ENCODE measurements around the gene PDE6A. TPM values are rescaled to one million over a fixed set of nuclear protein-coding genes. Genes with fewer than 3 reads are reported as not detected.

Gene PDE6A
- total and polyA plus RNA-seq, 7 experiments from 2014 or later = 0.11 TPM; not detected in 6

DNA sequence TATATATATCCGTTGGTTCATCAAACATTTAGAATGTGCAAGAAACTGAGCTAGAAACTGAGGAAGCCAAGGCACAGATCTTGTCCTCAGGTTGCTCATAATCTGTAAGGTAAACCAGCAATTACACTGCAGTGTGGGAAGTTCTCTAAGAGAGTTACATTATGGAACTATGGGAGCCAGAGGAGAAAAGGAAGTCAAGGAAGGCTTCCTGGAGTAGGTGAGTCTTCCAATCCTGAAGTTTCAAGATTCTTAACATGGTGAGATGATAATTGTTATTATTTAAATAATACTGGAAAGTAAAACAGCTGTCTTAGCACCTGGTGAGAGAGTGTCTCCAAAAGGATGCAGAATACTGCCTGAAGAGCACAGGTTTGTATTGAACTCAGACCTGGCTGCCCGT lies 44.2 kb downstream of the PDE6A start:
- Histone ChIP-seq H3K9me3 (ENCODE audit: control insufficient read depth in 2 of 3, low read length in 3 of 3) (no peaks in the 10 kb centered on the region), H3K36me3 (ENCODE audit: control insufficient read depth in 2 of 3, insufficient read depth in 3 of 3, low read length in 3 of 3) (no peaks in the 10 kb centered on the region), H3K27me3 (ENCODE audit: control insufficient read depth in 2 of 2, insufficient read depth in 2 of 2, low read length in 2 of 2) (no peaks in the 10 kb centered on the region), H3K4me3 (ENCODE audit: low read length) (no peak overlapping the region), H3K27ac (ENCODE audit: low read depth, low read length) (no peak overlapping the region), H3K4me1 (ENCODE audit: control insufficient read depth in 2 of 2, insufficient read depth in 2 of 2, low read length in 2 of 2) (no peaks in the 10 kb centered on the region)
- no peaks in the 10 kb centered on the region for H3K9me3 Mint-ChIP-seq
- H3K4me3 Mint-ChIP-seq = no peak overlapping the region
- H3K27ac Mint-ChIP-seq = no peak overlapping the region
- ChIA-PET CTCF (no interaction called here), POLR2A (no interaction called here)
- H3K4me1 Mint-ChIP-seq = peaks cover 0 to 11% (median 0%) of the 10 kb centered on the region in 7 donors
- ATAC-seq (no peak), DNase-seq (no peak)
- H3K36me3 Mint-ChIP-seq = no peaks in the 10 kb centered on the region
- peaks cover 5 to 14% (median 12%) of the 10 kb centered on the region in 5 donors for H3K27me3 Mint-ChIP-seq
- intact Hi-C loops (cut with micrococcal nuclease) = no loop called here

DNA sequence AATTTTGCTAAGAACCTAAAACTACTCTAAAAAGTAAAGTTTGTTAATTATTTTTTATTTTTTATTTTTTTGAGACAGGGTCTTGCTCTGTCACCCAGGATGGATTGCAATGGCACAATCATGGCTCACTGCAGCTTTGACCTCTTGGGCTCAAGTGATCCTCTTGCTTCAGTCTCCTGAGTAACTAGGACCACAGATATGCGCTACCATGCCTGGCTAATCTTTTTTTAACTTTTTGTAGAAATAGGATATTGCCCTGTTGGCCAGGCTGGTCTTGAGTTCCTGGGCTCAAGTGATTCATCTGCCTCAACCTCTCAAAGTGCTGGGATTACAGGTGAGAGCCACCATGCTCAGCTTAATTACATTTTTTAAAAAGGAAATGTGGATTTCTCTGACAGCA lies 45.8 kb downstream of the PDE6A start:
- H3K27ac Mint-ChIP-seq = no peak overlapping the region
- intact Hi-C loops (cut with micrococcal nuclease) = no loop called here
- Histone ChIP-seq H3K4me1 (ENCODE audit: control insufficient read depth in 2 of 2, insufficient read depth in 2 of 2, low read length in 2 of 2) (no peaks in the 10 kb centered on the region), H3K27me3 (ENCODE audit: control insufficient read depth in 2 of 2, insufficient read depth in 2 of 2, low read length in 2 of 2) (no peaks in the 10 kb centered on the region), H3K4me3 (ENCODE audit: low read length) (no peak overlapping the region), H3K27ac (ENCODE audit: low read depth, low read length) (no peak overlapping the region), H3K9me3 (ENCODE audit: control insufficient read depth in 2 of 3, low read length in 3 of 3) (no peaks in the 10 kb centered on the region), H3K36me3 (ENCODE audit: control insufficient read depth in 2 of 3, insufficient read depth in 3 of 3, low read length in 3 of 3) (no peaks in the 10 kb centered on the region)
- H3K4me3 Mint-ChIP-seq = no peak overlapping the region
- H3K9me3 Mint-ChIP-seq = no peaks in the 10 kb centered on the region
- H3K4me1 Mint-ChIP-seq = peaks cover 0 to 6% (median 0%) of the 10 kb centered on the region in 7 donors
- ChIA-PET CTCF (no interaction called here), POLR2A (no interaction called here)
- peaks cover 5 to 6% (median 5%) of the 10 kb centered on the region in 5 donors for H3K27me3 Mint-ChIP-seq
- DNase-seq = no peak
- no peak for ATAC-seq
- H3K36me3 Mint-ChIP-seq = no peaks in the 10 kb centered on the region

DNA sequence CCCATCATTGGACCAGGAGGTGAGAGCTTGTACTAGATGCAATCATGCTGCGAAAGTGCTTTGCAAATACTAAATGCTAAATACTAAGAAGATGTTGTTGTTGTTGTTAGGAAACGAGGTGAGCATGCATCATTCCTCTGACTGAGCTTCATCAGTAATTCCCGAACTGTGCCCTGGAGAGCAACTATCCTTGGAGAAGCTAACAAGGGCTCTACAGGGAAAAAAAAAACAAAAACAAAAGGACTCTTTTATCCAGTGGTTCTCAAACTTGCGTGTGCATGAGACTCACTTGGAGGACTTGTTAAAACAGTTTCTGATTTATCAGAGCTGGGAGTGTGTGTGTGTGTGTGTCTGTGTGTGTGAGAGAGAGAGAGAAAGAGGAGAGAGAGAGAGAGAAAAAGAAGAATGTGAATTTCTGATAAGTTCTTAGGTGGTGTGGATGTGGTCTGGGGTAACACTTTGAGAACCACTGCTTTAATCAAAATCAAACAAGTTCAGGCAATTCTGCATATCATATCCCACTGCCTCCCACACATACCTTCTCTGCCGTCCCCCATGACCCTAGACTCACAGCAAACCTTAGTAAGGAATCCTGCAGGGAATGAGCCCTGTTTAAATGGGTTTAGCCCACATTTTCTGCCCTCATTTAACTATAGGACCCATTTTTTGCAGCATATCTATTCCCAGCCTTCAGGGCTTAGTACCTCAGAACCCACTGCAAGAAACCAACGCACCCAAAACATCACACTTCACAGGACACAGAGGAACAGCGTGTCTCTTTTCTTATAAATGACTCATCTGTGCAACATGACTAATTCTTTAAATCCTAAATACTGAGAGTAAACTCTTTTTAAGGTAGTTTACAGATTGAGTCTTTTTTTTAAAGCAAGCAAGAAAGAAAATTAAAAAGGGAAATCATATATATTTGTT lies 48.9 kb downstream of the PDE6A start:
- Histone ChIP-seq H3K27ac (ENCODE audit: low read depth, low read length) (no peak overlapping the region), H3K9me3 (ENCODE audit: control insufficient read depth in 2 of 3, low read length in 3 of 3) (no peaks in the 10 kb centered on the region), H3K4me3 (ENCODE audit: low read length) (no peak overlapping the region), H3K36me3 (ENCODE audit: control insufficient read depth in 2 of 3, insufficient read depth in 3 of 3, low read length in 3 of 3) (no peaks in the 10 kb centered on the region), H3K27me3 (ENCODE audit: control insufficient read depth in 2 of 2, insufficient read depth in 2 of 2, low read length in 2 of 2) (no peaks in the 10 kb centered on the region), H3K4me1 (ENCODE audit: control insufficient read depth in 2 of 2, insufficient read depth in 2 of 2, low read length in 2 of 2) (no peaks in the 10 kb centered on the region)
- H3K27ac Mint-ChIP-seq = no peak overlapping the region
- peaks cover 0 to 8% (median 5%) of the 10 kb centered on the region in 5 donors for H3K27me3 Mint-ChIP-seq
- intact Hi-C loops (cut with micrococcal nuclease) = no loop called here
- CTCF ChIA-PET = no interaction called here
- H3K4me3 Mint-ChIP-seq = no peak overlapping the region
- DNase-seq (no peak), ATAC-seq (no peak)
- POLR2A ChIA-PET = no interaction called here
- no peaks in the 10 kb centered on the region for H3K36me3 Mint-ChIP-seq
- no peaks in the 10 kb centered on the region for H3K9me3 Mint-ChIP-seq
- peaks cover 0 to 6% (median 0%) of the 10 kb centered on the region in 7 donors for H3K4me1 Mint-ChIP-seq

DNA sequence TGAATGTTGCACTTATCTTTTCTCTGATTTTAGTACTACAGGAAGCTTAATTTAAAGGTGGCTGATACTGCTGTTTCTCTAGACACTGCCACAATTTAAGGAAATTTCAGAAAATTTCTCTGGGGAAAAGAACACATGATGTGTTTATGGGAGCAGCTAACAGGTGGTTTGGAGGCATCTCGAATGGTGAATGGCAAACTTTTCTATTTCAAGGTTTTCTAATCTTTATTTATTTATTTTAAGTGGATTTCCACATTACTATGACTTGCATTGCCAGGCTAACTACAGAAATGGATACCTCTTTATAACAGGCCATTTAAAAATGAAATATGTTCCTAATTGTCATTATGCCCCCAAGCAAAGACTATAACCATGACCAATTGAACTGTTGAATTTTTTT lies 50.4 kb downstream of the PDE6A start:
- no peaks in the 10 kb centered on the region for H3K36me3 ChIP-seq (ENCODE audit: control insufficient read depth in 2 of 3, insufficient read depth in 3 of 3, low read length in 3 of 3)
- POLR2A ChIA-PET = no interaction called here

DNA sequence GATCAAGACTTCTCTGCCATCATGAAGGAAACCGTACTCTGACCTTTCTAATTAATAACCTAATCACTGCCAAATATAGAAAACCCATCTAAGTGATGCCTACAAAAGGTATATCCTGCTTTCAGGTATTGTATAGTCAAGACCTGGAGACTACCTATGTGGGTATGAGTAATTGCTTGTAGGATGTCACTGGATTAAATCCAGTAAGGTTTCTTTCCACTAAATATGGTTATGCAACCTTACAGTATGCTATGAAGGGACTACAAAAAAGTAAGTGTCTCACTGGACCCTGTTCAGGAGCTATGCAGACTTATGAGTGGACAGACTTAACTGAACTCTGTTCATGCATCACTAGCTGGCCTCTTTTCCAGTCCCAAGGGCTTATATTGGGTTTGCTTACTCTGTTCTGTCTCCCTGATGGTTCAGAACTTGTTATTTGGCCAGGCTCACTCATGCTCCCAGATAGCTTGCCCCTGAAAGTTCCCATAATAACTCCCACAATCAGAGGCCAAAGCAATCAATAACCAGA lies 51.1 kb downstream of the PDE6A start:
- Histone ChIP-seq H3K36me3 (ENCODE audit: control insufficient read depth in 2 of 3, insufficient read depth in 3 of 3, low read length in 3 of 3) (no peaks in the 10 kb centered on the region), H3K27me3 (ENCODE audit: control insufficient read depth in 2 of 2, insufficient read depth in 2 of 2, low read length in 2 of 2) (no peaks in the 10 kb centered on the region), H3K4me3 (ENCODE audit: low read length) (no peak overlapping the region), H3K27ac (ENCODE audit: low read depth, low read length) (no peak overlapping the region), H3K4me1 (ENCODE audit: control insufficient read depth in 2 of 2, insufficient read depth in 2 of 2, low read length in 2 of 2) (no peaks in the 10 kb centered on the region), H3K9me3 (ENCODE audit: control insufficient read depth in 2 of 3, low read length in 3 of 3) (no peaks in the 10 kb centered on the region)
- POLR2A ChIA-PET = no interaction called here
- no peaks in the 10 kb centered on the region for H3K9me3 Mint-ChIP-seq
- CTCF ChIA-PET = no interaction called here
- peaks cover 0 to 2% (median 0%) of the 10 kb centered on the region in 5 donors for H3K36me3 Mint-ChIP-seq
- DNase-seq = no peak
- H3K27me3 Mint-ChIP-seq = peaks cover 0 to 9% (median 3%) of the 10 kb centered on the region in 5 donors
- peaks cover 0 to 6% (median 0%) of the 10 kb centered on the region in 7 donors for H3K4me1 Mint-ChIP-seq
- no peak for ATAC-seq
- no peak overlapping the region for H3K27ac Mint-ChIP-seq
- H3K4me3 Mint-ChIP-seq = no peak overlapping the region
- intact Hi-C loops (cut with micrococcal nuclease) = no loop called here

More for the DNA sequence above, 50.4 kb downstream of the PDE6A start:
- intact Hi-C loops (cut with micrococcal nuclease) = no loop called here
- H3K4me3 Mint-ChIP-seq = no peak overlapping the region
- H3K27ac Mint-ChIP-seq = no peak overlapping the region
- no peaks in the 10 kb centered on the region for H3K4me1 ChIP-seq (ENCODE audit: control insufficient read depth in 2 of 2, insufficient read depth in 2 of 2, low read length in 2 of 2)
- no peaks in the 10 kb centered on the region for H3K27me3 ChIP-seq (ENCODE audit: control insufficient read depth in 2 of 2, insufficient read depth in 2 of 2, low read length in 2 of 2)
- H3K4me1 Mint-ChIP-seq = peaks cover 0 to 6% (median 0%) of the 10 kb centered on the region in 7 donors
- no peak for DNase-seq
- H3K4me3 ChIP-seq (ENCODE audit: low read length) = no peak overlapping the region
- H3K9me3 Mint-ChIP-seq = no peaks in the 10 kb centered on the region
- no peak for ATAC-seq
- H3K27me3 Mint-ChIP-seq = peaks cover 0 to 8% (median 3%) of the 10 kb centered on the region in 5 donors
- no peaks in the 10 kb centered on the region for H3K36me3 Mint-ChIP-seq
- no peak overlapping the region for H3K27ac ChIP-seq (ENCODE audit: low read depth, low read length)
- H3K9me3 ChIP-seq (ENCODE audit: control insufficient read depth in 2 of 3, low read length in 3 of 3) = no peaks in the 10 kb centered on the region
- CTCF ChIA-PET = interaction anchor here (0.7 kb wide), 1 partner anchor 250 kb away, joined by 3 read pairs; no protein-coding TSS in a partner anchor

DNA sequence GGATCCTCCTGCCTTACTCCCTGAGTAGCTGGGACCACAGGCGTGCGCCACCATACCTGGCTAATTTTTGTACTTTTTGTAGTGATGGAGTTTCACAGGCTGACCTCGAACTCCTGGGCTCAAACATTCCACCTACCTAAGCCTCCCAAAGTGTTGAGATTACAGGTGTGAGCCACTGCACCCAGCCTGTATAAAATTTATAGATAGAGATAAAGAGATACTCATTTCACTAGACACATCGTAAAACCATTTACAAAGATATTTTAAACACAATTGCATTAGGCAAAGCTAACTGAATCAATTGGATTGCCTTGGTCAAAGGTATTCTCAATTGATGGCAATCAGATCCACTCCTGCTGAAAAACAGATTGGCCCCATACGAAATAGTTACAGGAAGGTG lies 52.0 kb downstream of the PDE6A start:
- peaks cover 0 to 11% (median 5%) of the 10 kb centered on the region in 5 donors for H3K27me3 Mint-ChIP-seq
- no peak overlapping the region for H3K4me3 ChIP-seq (ENCODE audit: low read length)
- no peak overlapping the region for H3K27ac ChIP-seq (ENCODE audit: low read depth, low read length)
- H3K27me3 ChIP-seq (ENCODE audit: control insufficient read depth in 2 of 2, insufficient read depth in 2 of 2, low read length in 2 of 2) = no peaks in the 10 kb centered on the region
- no peak for ATAC-seq
- peaks cover 0 to 1% (median 0%) of the 10 kb centered on the region in 11 donors for H3K9me3 Mint-ChIP-seq
- ChIA-PET POLR2A (interaction anchor here (0.7 kb wide), 1 partner anchor 9 kb away, joined by 3 read pairs; no protein-coding TSS in a partner anchor), CTCF (interaction anchor here (0.8 kb wide), 1 partner anchor 74 kb away, joined by 3 read pairs; no protein-coding TSS in a partner anchor)
- H3K4me1 ChIP-seq (ENCODE audit: control insufficient read depth in 2 of 2, insufficient read depth in 2 of 2, low read length in 2 of 2) = no peaks in the 10 kb centered on the region
- peaks cover 0 to 6% (median 0%) of the 10 kb centered on the region in 7 donors for H3K4me1 Mint-ChIP-seq
- H3K9me3 ChIP-seq (ENCODE audit: control insufficient read depth in 2 of 3, low read length in 3 of 3) = no peaks in the 10 kb centered on the region
- intact Hi-C loops (cut with micrococcal nuclease) = no loop called here
- no peak overlapping the region for H3K27ac Mint-ChIP-seq
- H3K36me3 ChIP-seq (ENCODE audit: control insufficient read depth in 2 of 3, insufficient read depth in 3 of 3, low read length in 3 of 3) = no peaks in the 10 kb centered on the region
- no peak overlapping the region for H3K4me3 Mint-ChIP-seq
- DNase-seq = no peak
- peaks cover 0 to 3% (median 0%) of the 10 kb centered on the region in 5 donors for H3K36me3 Mint-ChIP-seq
